ENCODE results near the gene PPP2R5C.

GRCh38 chr14:101856536-101856935 lies 95.0 kb downstream of the PPP2R5C start:
- no peak for TF ChIP-seq CTCF (IDR thresholded peaks at IDR 0.05)
- no peak for TF ChIP-seq EP300 (IDR thresholded peaks at IDR 0.05)
- TF ChIP-seq POLR2AphosphoS5 (IDR thresholded peaks at IDR 0.05), result no peak

All from upper lobe of left lung (tissue), 4 donors.